HG03135 (cell line): ENCODE results near the gene HTRA1.

Experiments
- ATAC-seq: cut with Tn5 transposase; IDR thresholded peaks from one replicate; pipeline ENCODE4 v1.9.1; 2021; ENCODE audit warnings: mild to moderate bottlenecking, moderate library complexity; ENCODE audit not compliant: unreplicated experiment

The HTRA1 gene

GRCh38 chr10:122514045-122514840 lies 52.9 kb downstream of the HTRA1 start:
- ATAC-seq = no peak

- no peak for ATAC-seq
Measured at GRCh38 chr10:122515022-122515424, 53.7 kb downstream of the HTRA1 start.

DNA sequence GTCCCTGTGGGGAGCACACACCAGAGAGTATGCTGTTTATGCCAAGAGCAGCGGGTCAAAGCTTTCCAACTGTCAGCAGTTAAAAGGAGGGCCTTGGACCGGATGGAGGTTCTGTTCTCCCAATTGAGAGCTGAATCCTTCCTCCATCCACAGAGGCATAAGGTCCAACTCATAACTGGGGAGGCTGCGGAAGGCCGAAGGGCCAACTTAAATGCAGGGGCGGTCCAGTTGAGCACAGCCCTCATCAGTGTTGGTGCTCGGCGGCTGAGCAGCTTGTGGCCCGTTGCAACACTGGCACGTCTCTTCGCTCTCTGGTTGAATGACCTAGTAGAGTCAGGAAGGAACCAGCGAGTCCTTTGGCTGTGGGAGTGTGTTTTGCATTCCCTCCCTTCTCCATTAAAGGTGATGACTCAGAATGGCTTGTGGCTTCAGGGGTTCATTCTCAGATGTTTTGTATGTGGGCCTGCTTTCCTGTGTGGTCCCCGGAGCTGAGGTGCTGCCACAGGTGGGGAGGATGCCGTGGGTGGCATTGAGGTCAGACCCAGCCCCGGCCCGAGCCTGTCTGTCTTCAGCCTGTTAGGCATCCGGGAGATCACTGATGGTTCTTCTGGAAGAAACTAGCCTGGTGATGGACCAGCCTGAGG lies 54.4 kb downstream of the HTRA1 start:
- ATAC-seq = no peak

- ATAC-seq = no peak
Measured at GRCh38 chr10:122516734-122517133, 55.4 kb downstream of the HTRA1 start.

GRCh38 chr10:122519144-122519543 lies 57.8 kb downstream of the HTRA1 start:
- ATAC-seq = no peak

DNA sequence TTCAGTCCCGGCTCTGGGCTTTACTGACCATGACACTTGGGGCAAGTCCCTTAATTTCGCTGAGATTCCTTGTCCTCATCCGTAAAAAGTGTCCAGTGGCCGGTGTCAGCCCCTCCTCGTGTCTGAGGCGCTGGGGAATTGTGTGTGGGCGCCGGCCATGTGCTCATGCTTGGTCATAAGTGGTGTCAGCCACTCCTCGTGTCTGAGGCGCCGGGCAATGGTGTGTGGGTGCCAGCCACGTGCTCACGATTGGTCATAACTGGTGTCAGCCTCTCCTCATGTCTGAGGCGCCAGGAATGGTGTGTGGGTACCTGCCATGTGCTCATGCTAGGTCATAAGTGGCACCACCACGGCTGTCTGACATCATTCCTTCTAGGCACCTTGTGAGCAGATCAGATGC lies 58.5 kb downstream of the HTRA1 start:
- ATAC-seq = no peak

GRCh38 chr10:122521011-122521410 lies 59.7 kb downstream of the HTRA1 start:
- no peak for ATAC-seq

- no peak for ATAC-seq
Measured at GRCh38 chr10:122524811-122525210, 63.5 kb downstream of the HTRA1 start.

- ATAC-seq = no peak
Measured at GRCh38 chr10:122525788-122526187, 64.4 kb downstream of the HTRA1 start.

- ATAC-seq = no peak
Measured at GRCh38 chr10:122526892-122527291, 65.5 kb downstream of the HTRA1 start.

GRCh38 chr10:122530177-122530576 lies 68.8 kb downstream of the HTRA1 start:
- no peak for ATAC-seq

DNA sequence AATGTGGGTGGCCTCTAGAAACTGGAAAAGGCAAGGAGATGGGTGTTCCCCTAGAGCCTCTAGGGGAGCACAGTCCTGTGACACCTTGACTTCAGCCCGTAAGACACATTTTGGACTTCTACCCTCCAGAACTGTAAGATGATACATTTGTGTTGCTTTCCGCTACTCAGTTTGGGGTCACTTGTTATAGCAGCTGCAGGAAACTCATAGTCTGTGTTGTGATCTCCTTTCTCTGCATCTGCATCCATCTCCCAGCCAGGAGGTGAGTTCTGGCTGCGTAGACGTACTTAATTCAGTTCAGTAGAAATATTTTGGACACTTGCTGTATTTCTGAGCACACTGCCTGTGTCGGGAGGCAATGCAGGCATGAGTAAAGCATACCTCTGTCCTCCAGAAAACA lies 69.9 kb downstream of the HTRA1 start:
- ATAC-seq = no peak

DNA sequence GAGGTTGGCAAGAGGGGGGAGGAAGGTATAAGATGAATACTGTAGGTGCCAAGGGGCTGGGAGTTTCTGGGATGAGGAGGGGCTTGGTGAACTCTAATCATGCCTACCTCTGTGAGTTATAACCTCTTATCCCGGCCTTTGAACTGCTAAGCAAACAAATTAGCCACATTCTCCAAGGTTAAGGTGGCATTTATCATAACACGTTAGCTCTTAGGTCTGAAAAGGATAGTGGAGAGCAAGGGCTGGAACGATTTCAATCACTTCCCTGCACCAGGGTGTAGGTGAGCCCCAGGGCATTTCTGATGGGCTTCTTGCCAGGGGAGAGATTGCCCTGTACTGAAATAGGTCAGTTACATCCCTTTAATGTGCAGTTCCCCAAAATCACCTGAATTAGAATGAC lies 70.6 kb downstream of the HTRA1 start:
- ATAC-seq = no peak

DNA sequence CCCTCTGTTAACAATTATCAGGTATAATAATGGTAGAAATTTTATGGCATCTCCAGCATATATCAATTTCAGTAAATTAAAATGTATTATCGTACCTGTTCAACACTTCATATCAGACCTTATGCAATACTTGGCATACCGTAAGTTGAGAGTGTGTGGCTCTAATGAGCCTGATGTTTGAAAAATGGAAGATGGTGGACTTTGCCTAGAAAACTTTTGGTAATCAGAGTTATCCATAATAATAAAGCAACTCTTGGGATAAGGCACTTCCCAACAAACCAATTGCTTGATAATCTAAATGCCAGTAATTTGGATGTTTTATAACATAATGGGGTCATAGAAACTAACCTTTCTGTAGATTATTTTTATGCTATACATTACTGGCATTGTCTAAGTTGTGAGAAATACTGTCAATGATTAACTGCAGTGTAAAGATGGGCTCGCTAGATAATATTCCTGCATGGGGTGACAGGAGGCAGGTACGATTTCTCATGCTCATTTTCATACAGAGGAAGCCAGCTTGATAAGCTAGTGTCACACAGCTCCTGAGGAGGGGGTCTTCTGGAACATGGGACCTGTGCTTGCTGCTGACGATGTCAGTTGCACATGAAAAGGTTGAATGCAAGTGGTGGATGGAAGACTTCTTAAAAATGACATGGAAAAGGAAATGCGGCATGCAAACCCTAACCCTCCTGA lies 71.4 kb downstream of the HTRA1 start:
- no peak for ATAC-seq

DNA sequence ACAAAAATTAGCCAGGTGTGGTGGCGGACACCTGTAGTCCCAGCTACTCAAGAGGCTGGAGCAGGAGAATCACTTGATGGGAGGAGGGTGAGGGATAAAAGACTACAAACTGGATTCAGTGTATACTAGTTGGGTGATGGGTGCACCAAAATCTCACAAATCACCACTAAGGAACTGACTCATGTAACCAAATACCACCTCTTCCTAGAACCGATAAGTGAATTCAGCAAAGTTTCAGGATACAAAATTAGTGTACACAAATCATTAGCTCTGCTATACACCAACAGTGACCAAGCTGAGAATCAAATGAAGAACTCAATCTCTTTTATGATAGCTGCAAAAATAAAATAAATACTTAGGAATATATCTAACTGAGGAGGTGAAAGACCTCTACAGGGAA lies 76.2 kb downstream of the HTRA1 start:
- ATAC-seq = no peak

DNA sequence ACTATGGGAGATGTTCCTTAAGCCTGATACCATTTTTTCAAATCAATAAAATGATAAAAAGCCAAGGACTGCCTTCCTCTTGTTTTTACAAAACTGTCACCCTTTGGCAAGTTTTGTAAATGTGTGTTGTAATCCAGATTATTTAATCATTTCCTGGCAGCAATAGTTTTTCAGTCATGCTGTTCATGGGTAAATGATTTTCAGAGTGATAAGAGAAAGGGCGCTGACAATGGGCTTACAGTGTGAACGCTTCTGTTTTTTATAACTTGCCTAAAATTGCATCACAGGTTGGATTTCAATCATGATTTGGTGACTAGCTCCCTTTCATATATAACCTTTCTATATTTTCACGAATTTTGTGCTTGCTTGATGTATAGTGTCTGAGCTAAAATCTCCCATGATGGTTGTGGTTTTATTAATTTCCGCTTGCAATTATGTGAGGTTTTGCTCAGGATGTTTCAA lies 80.2 kb downstream of the HTRA1 start:
- ATAC-seq = no peak

- no peak for ATAC-seq
Measured at GRCh38 chr10:122543676-122544445, 82.5 kb downstream of the HTRA1 start.

- no peak for ATAC-seq
Measured at GRCh38 chr10:122544493-122544892, 83.1 kb downstream of the HTRA1 start.

DNA sequence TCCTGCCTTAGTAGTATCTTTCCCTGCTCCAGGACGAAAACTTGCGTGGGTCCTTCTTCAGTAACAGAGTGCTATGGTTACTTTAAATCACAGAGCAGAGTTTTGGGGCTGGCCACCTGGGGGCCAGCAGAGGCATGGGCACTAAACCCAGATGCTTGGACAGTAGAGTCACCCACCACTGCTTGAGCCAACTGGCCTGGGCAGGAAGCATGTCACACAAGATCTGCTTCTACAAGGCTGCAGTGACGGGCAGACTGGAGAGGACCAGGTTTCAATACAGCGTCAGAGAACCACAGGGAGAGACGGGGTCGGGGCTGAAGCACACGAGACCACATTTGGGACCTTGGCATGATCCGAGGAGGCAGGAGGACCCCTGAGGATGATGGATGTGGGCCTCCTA lies 84.9 kb downstream of the HTRA1 start:
- no peak for ATAC-seq

GRCh38 chr10:122548407-122549085 lies 87.2 kb downstream of the HTRA1 start:
- no peak for ATAC-seq

- ATAC-seq = no peak
Measured at GRCh38 chr10:122549636-122550035, 88.3 kb downstream of the HTRA1 start.
